GM23248 (cell line): ENCODE measurements around the gene ARFRP1. TPM values are rescaled to one million over a fixed set of nuclear protein-coding genes. Genes with fewer than 3 reads are reported as not detected.

Source experiments
- DNase-seq: peaks from one replicate; pipeline ENCODE4 v3.0.0-alpha.2; 2015
- H2AFZ ChIP-seq: fragments of 200-600 bp; sonication (generic); 2 replicates; pipeline ENCODE4 v1.6.1; 2016; ENCODE audit warnings: antibody characterized with exemption
- H3F3A ChIP-seq: fragments of 200-600 bp; sonication (generic); 2 replicates; pipeline ENCODE4 v1.6.1; 2016; ENCODE audit warnings: mild to moderate bottlenecking, antibody characterized with exemption, mixed run types; ENCODE audit not compliant: insufficient read depth
- H3K27ac ChIP-seq: fragments of 200-600 bp; sonication (generic); 2 replicates; pipeline ENCODE4 v1.5.1; 2016; ENCODE audit warnings: mild to moderate bottlenecking
- H3K27me3 ChIP-seq: fragments of 200-600 bp; sonication (generic); replicated peaks from 2 replicates; pipeline ENCODE4 v1.6.1; 2016; ENCODE audit warnings: mild to moderate bottlenecking; ENCODE audit not compliant: insufficient read depth
- H3K36me3 ChIP-seq: fragments of 200-600 bp; sonication (generic); 2 replicates; pipeline ENCODE4 v1.6.1; 2016; ENCODE audit warnings: low read depth, mild to moderate bottlenecking
- H3K4me1 ChIP-seq: fragments of 200-600 bp; sonication (generic); 2 replicates; pipeline ENCODE4 v1.6.1; 2016; ENCODE audit warnings: mild to moderate bottlenecking; ENCODE audit not compliant: insufficient read depth
- H3K4me2 ChIP-seq: fragments of 200-600 bp; sonication (generic); one replicate; pipeline ENCODE4 v1.6.1; 2016; ENCODE audit warnings: mild to moderate bottlenecking; ENCODE audit not compliant: unreplicated experiment
- H3K4me3 ChIP-seq: fragments of 200-600 bp; sonication (generic); 2 replicates; pipeline ENCODE4 v1.5.1; 2016; ENCODE audit warnings: mild to moderate bottlenecking
- H3K79me2 ChIP-seq: fragments of 200-600 bp; sonication (generic); 2 replicates; pipeline ENCODE4 v1.6.1; 2016; ENCODE audit warnings: mild to moderate bottlenecking; ENCODE audit not compliant: insufficient read depth
- H3K9ac ChIP-seq: fragments of 200-600 bp; sonication (generic); 2 replicates; pipeline ENCODE4 v1.6.1; 2016; ENCODE audit warnings: mild to moderate bottlenecking
- H3K9me2 ChIP-seq: fragments of 200-600 bp; sonication (generic); 2 replicates; pipeline ENCODE4 v1.6.1; 2016; ENCODE audit warnings: mixed run types, mild to moderate bottlenecking, moderate library complexity; ENCODE audit not compliant: insufficient read depth
- H3K9me3 ChIP-seq: fragments of 200-600 bp; sonication (generic); one replicate; pipeline ENCODE4 v1.6.1; 2017; ENCODE audit warnings: low read depth
- H4K20me1 ChIP-seq: fragments of 200-600 bp; sonication (generic); 2 replicates; pipeline ENCODE4 v1.6.0; 2016; ENCODE audit not compliant: insufficient read depth
- EZH2 ChIP-seq: fragments of 200-600 bp; sonication (generic); IDR thresholded peaks from 2 replicates; pipeline ENCODE4 v1.6.1; 2018; ENCODE audit warnings: antibody characterized with exemption, mild to moderate bottlenecking; ENCODE audit not compliant: insufficient read depth, poor library complexity, severe bottlenecking
- EZH2phosphoT487 ChIP-seq: fragments of 200-600 bp; sonication (generic); IDR thresholded peaks from 2 replicates; pipeline ENCODE4 v1.6.1; 2018; ENCODE audit warnings: antibody characterized with exemption, moderate library complexity, mild to moderate bottlenecking, low read depth; ENCODE audit not compliant: insufficient read depth
- WGBS, 2 experiments: methylation state at CpG; one replicate each; pipeline ENCODE4 v1.1.6; 2015 to 2017; ENCODE audit warnings: low lambda C conversion rate in 2 of 2, low coverage in 1 of 2; ENCODE audit errors: missing lambda C conversion rate in 2 of 2; 5-methylcytosine and 5-hydroxymethylcytosine counted together
- in situ Hi-C: fragments of 300-500 bp; cut with MboI; formaldehyde crosslinking; loops from 2 replicates; pipeline ENCODE4 v1.15.0; 2020
- polyA plus RNA-seq: library from polyadenylated mRNA; unstranded; fragments of >200 nt; fragmentation: Nextera tagmentation; extraction: Ambion mirVana; gene quantifications from 2 replicates; pipeline ENCODE4 v1.2.1, GENCODE V29; 2016
- total RNA-seq: library from RNA; depleted of rRNA; stranded (reverse); fragments of >200 nt; shearing (Covaris generic); gene quantifications from 2 replicates; pipeline ENCODE4 v1.2.3, GENCODE V29; 2014; rRNA removed

Gene ARFRP1
- 61.4 and 65.9 TPM in 2 replicates for total RNA-seq
- 57.6 and 60.8 TPM in 2 replicates for polyA plus RNA-seq

GRCh38 chr20:63707558-63708300, at the start of gene ARFRP1, which contains the start of gene ZGPAT:
TSS of gene ARFRP1 (minus strand) at chr20:63707976. CDS start at chr20:63707091, 885 bp downstream.
TSS of gene ZGPAT (plus strand) at chr20:63708039. CDS start at chr20:63708581, 542 bp downstream.
- no peaks in the 10 kb centered on the region for H4K20me1 ChIP-seq
- no peaks in the 10 kb centered on the region for H3K9me3 ChIP-seq
- peaks cover 86% of the 10 kb centered on the region for H3K79me2 ChIP-seq
- WGBS, 2 experiments = 0 to 1% methylated on average over 63 to 74 of the region's 98 CpGs
- H3K36me3 ChIP-seq = peaks cover 26% of the 10 kb centered on the region
- H3K27ac ChIP-seq = peak within 1 kb of the TSS; percentile 65
- no peaks in the 10 kb centered on the region for H3K9me2 ChIP-seq
- H2AFZ ChIP-seq = peak within 1 kb of the TSS; percentile 35; the same call in 1 of the 2 replicates
- peak; percentile 94 for DNase-seq
- TF ChIP-seq EZH2phosphoT487 = no peak
- no peak for TF ChIP-seq EZH2
- in situ Hi-C loops = no loop called here
- peak within 1 kb of the TSS; percentile 87 for H3K4me2 ChIP-seq
- peaks cover 17% of the 10 kb centered on the region; the same call in 1 of the 2 replicates for H3K4me1 ChIP-seq
- H3K9ac ChIP-seq = peak within 1 kb of the TSS; percentile 86
- H3K27me3 ChIP-seq = no peaks in the 10 kb centered on the region
- H3F3A ChIP-seq = no peaks in the 10 kb centered on the region
- peak within 1 kb of the TSS; percentile 80 for H3K4me3 ChIP-seq

- no peaks in the 10 kb centered on the region for H4K20me1 ChIP-seq
- H3K4me3 ChIP-seq = no peak overlapping the region
- no peak overlapping the region for H3K27ac ChIP-seq
- no peak for DNase-seq
- H3K9ac ChIP-seq = no peak overlapping the region
- in situ Hi-C loops = no loop called here
- no peak overlapping the region for H2AFZ ChIP-seq
- TF ChIP-seq EZH2 (no peak), EZH2phosphoT487 (no peak)
- no peaks in the 10 kb centered on the region for H3K79me2 ChIP-seq
- no peaks in the 10 kb centered on the region for H3K27me3 ChIP-seq
- no peaks in the 10 kb centered on the region for H3K9me3 ChIP-seq
- WGBS, 2 experiments = 51 to 54% methylated on average over 8 of the region's 8 CpGs
- no peak overlapping the region for H3K4me2 ChIP-seq
- H3K36me3 ChIP-seq = no peaks in the 10 kb centered on the region
- no peaks in the 10 kb centered on the region for H3F3A ChIP-seq
- no peaks in the 10 kb centered on the region for H3K4me1 ChIP-seq
- H3K9me2 ChIP-seq = no peaks in the 10 kb centered on the region
Observed at GRCh38 chr20:63756648-63756991, 48.8 kb upstream of the ARFRP1 start.

GRCh38 chr20:63755933-63756647, 48.3 kb upstream of the ARFRP1 start:
- Histone ChIP-seq H3K9me3 (no peaks in the 10 kb centered on the region), H3K9me2 (no peaks in the 10 kb centered on the region), H3K27me3 (no peaks in the 10 kb centered on the region), H3K4me3 (no peak overlapping the region), H3K9ac (no peak overlapping the region), H3K4me2 (no peak overlapping the region), H2AFZ (no peak overlapping the region), H4K20me1 (no peaks in the 10 kb centered on the region), H3K27ac (no peak overlapping the region), H3K36me3 (no peaks in the 10 kb centered on the region), H3K4me1 (no peaks in the 10 kb centered on the region), H3F3A (no peaks in the 10 kb centered on the region), H3K79me2 (no peaks in the 10 kb centered on the region)
- no peak for DNase-seq
- TF ChIP-seq EZH2 = no peak
- no peak for TF ChIP-seq EZH2phosphoT487
- in situ Hi-C loops = no loop called here
- WGBS, 2 experiments = 77 to 78% methylated on average over 18 of the region's 18 CpGs

- H3K4me3 ChIP-seq = no peak overlapping the region
- no peak for DNase-seq
- no peaks in the 10 kb centered on the region for H3K4me1 ChIP-seq
- no peak overlapping the region for H3K4me2 ChIP-seq
- H3F3A ChIP-seq = no peaks in the 10 kb centered on the region
- H3K9me2 ChIP-seq = no peaks in the 10 kb centered on the region
- WGBS, 2 experiments = 83 to 84% methylated on average over 16 of the region's 16 CpGs
- TF ChIP-seq EZH2phosphoT487 (no peak), EZH2 (no peak)
- H3K9me3 ChIP-seq = no peaks in the 10 kb centered on the region
- H3K9ac ChIP-seq = no peak overlapping the region
- in situ Hi-C loops = no loop called here
- H4K20me1 ChIP-seq = no peaks in the 10 kb centered on the region
- H3K27me3 ChIP-seq = no peaks in the 10 kb centered on the region
- H2AFZ ChIP-seq = no peak overlapping the region
- no peaks in the 10 kb centered on the region for H3K36me3 ChIP-seq
- no peaks in the 10 kb centered on the region for H3K79me2 ChIP-seq
- H3K27ac ChIP-seq = no peak overlapping the region
Observed at GRCh38 chr20:63754008-63754407, 46.2 kb upstream of the ARFRP1 start.
